Mesendoderm (in vitro differentiated cells): ENCODE data around the gene ZNF677.

ENCODE experiments used
- DNase-seq: peaks from one replicate; pipeline ENCODE4 v3.0.0; 2013
- H2AK5ac ChIP-seq: 2 replicates; pipeline ENCODE4 v1.6.1; 2013; ENCODE audit warnings: low read length, inconsistent platforms
- H2BK120ac ChIP-seq: 2 replicates; pipeline ENCODE4 v1.6.1; 2013; ENCODE audit warnings: low read depth, mild to moderate bottlenecking, low read length, moderate library complexity, mixed read lengths
- H2BK15ac ChIP-seq: replicated peaks from 2 replicates; pipeline ENCODE4 v1.6.1; 2013; ENCODE audit warnings: low read depth, mild to moderate bottlenecking, moderate library complexity
- H2BK5ac ChIP-seq: 2 replicates; pipeline ENCODE4 v1.6.1; 2013; ENCODE audit warnings: low read length, inconsistent platforms
- H3K18ac ChIP-seq: 2 replicates; pipeline ENCODE4 v1.6.1; 2013; ENCODE audit warnings: mild to moderate bottlenecking, low read length, mixed read lengths
- H3K23ac ChIP-seq: one replicate; pipeline ENCODE4 v1.6.1; 2013; ENCODE audit warnings: low read length
- H3K27ac ChIP-seq: 2 replicates; pipeline ENCODE4 v1.5.1; 2013; ENCODE audit warnings: low read depth, mild to moderate bottlenecking, inconsistent platforms, low read length, moderate library complexity
- H3K27me3 ChIP-seq: 2 replicates; pipeline ENCODE4 v1.6.1; 2013; ENCODE audit warnings: low read length, control low read depth, mild to moderate bottlenecking, inconsistent platforms; ENCODE audit not compliant: insufficient read depth, poor library complexity
- H3K36me3 ChIP-seq: 2 replicates; pipeline ENCODE4 v1.6.1; 2013; ENCODE audit warnings: low read length, inconsistent platforms; ENCODE audit not compliant: control insufficient read depth, insufficient read depth
- H3K4ac ChIP-seq: one replicate; pipeline ENCODE4 v1.6.1; 2013; ENCODE audit warnings: low read depth, mild to moderate bottlenecking, low read length, moderate library complexity
- H3K4me1 ChIP-seq: 2 replicates; pipeline ENCODE4 v1.6.1; 2013; ENCODE audit warnings: low read depth, low read length, inconsistent platforms; ENCODE audit not compliant: control insufficient read depth
- H3K4me2 ChIP-seq: 2 replicates; pipeline ENCODE4 v1.6.1; 2013; ENCODE audit warnings: low read length
- H3K4me3 ChIP-seq: 2 replicates; pipeline ENCODE4 v1.5.1; 2013; ENCODE audit warnings: mild to moderate bottlenecking, low read length
- H3K56ac ChIP-seq: one replicate; pipeline ENCODE4 v1.6.1; 2013; ENCODE audit warnings: low read length
- H3K79me1 ChIP-seq: 2 replicates; pipeline ENCODE4 v1.6.1; 2013; ENCODE audit warnings: low read length, inconsistent platforms
- H3K79me2 ChIP-seq: 2 replicates; pipeline ENCODE4 v1.6.1; 2013; ENCODE audit warnings: mild to moderate bottlenecking, low read length; ENCODE audit not compliant: control insufficient read depth, insufficient read depth
- H3K9ac ChIP-seq: 2 replicates; pipeline ENCODE4 v1.6.1; 2013; ENCODE audit warnings: low read length, inconsistent platforms
- H4K5ac ChIP-seq: one replicate; pipeline ENCODE4 v1.6.1; 2013; ENCODE audit warnings: low read length
- H4K8ac ChIP-seq: one replicate; pipeline ENCODE4 v1.6.1; 2013; ENCODE audit warnings: low read depth, mild to moderate bottlenecking, control low read depth, low read length, moderate library complexity
- WGBS: extraction: QIAGEN DNeasy Blood & Tissue Kit; methylation state at CpG from one replicate; pipeline ENCODE4 v1.1.7; 2013; ENCODE audit warnings: low lambda C conversion rate, missing lambda C conversion rate; ENCODE audit not compliant: insufficient coverage; ENCODE audit errors: extremely low coverage; 5-methylcytosine and 5-hydroxymethylcytosine counted together

Gene ZNF677

DNA sequence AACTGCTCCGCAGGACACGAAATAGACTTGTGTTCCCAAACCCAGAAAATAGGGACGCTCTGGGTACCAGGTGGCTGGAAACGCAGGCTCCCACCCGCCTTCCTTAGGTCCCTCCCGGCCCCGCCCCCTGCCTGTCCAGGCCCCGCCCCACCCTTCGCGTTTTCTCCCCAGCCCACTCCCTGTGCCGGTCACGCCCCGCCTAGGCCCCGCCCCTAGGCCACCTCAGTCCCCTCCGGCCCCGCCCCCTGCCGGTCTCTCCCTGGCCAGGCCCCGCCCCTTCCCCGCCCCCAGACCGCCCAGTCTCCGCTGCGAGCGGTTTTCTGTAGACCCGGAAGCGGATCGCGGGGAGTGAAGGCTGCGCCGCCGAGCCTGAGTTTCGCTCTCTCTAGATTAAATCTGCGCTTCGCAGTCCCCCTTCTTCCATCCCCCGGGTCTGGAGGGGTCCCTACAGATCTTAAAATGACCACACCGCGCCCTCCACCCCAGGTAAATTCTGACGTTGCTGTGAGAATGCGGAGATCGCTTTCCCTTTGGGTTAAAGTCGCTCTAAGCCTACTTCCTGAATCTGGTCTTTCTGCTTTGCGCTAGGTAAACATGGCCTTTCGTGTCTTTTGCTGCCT is 57.8 kb downstream of the ZNF677 start:
- H3K36me3 ChIP-seq, result no peaks in the 10 kb centered on the region
- H3K27me3 ChIP-seq, result no peaks in the 10 kb centered on the region
- WGBS, result no CpG with 5 or more reads among the region's 42 CpGs
- no peaks in the 10 kb centered on the region for H3K79me1 ChIP-seq
- no peak overlapping the region for H2BK5ac ChIP-seq
- H3K56ac ChIP-seq, result peak overlapping the region; percentile 89
- H4K8ac ChIP-seq, result no peak overlapping the region
- peak overlapping the region; percentile 94 for H3K4me3 ChIP-seq
- peak overlapping the region; percentile 93 for H3K9ac ChIP-seq
- peak overlapping the region; percentile 75 for H3K4me2 ChIP-seq
- no peaks in the 10 kb centered on the region for H3K79me2 ChIP-seq
- H4K5ac ChIP-seq, result peak overlapping the region; percentile 71
- H2BK120ac ChIP-seq, result no peak overlapping the region
- peak overlapping the region; percentile 78 for H3K4ac ChIP-seq
- no peak overlapping the region for H2BK15ac ChIP-seq
- H3K23ac ChIP-seq, result no peak overlapping the region
- peak overlapping the region; percentile 61 for H3K18ac ChIP-seq
- H3K4me1 ChIP-seq, result no peaks in the 10 kb centered on the region
- DNase-seq, result peak; percentile 94
- no peak overlapping the region for H3K27ac ChIP-seq
- no peak overlapping the region for H2AK5ac ChIP-seq

DNA sequence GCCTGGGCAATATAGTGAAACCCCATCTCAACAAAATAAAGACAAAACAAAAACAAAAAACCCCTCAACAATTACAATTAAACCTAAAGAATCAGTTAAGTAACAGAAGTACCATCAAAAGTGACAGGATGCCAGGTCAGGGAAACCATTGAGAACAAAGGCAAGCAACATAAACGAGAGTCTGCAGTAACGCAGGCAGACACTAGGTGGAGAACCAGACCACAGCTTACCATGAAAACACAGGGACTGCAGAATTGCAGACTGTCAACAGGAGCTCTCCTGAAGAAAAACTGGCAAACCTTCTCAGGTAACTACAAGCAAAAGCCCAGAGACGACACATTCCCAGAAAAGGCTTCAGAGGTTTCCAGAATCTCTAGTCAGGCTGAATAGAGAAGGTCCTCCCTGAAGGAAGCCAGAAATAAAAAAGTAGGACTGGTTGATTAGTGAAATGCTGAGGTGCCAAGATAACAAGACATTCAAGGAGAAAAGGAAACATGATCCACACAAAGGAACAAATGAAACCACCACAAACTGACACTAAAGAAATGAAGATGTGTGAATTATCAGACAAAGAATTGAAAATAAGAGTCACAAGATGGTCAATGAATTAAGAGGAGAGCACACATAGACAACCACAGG is 59.3 kb downstream of the ZNF677 start:
- no peak overlapping the region for H3K56ac ChIP-seq
- no peaks in the 10 kb centered on the region for H3K27me3 ChIP-seq
- no peaks in the 10 kb centered on the region for H3K4me1 ChIP-seq
- no peak overlapping the region for H3K4me2 ChIP-seq
- H3K27ac ChIP-seq, result no peak overlapping the region
- H2BK5ac ChIP-seq, result no peak overlapping the region
- no peak overlapping the region for H3K4me3 ChIP-seq
- no peak overlapping the region for H3K4ac ChIP-seq
- WGBS, result no CpG with 5 or more reads among the region's 3 CpGs
- no peak overlapping the region for H4K5ac ChIP-seq
- H3K23ac ChIP-seq, result no peak overlapping the region
- H3K36me3 ChIP-seq, result no peaks in the 10 kb centered on the region
- H3K79me2 ChIP-seq, result no peaks in the 10 kb centered on the region
- no peaks in the 10 kb centered on the region for H3K79me1 ChIP-seq
- no peak overlapping the region for H3K9ac ChIP-seq
- H4K8ac ChIP-seq, result no peak overlapping the region
- H2BK15ac ChIP-seq, result no peak overlapping the region
- DNase-seq, result peak; percentile 92
- H3K18ac ChIP-seq, result no peak overlapping the region
- no peak overlapping the region for H2BK120ac ChIP-seq
- no peak overlapping the region for H2AK5ac ChIP-seq

DNA sequence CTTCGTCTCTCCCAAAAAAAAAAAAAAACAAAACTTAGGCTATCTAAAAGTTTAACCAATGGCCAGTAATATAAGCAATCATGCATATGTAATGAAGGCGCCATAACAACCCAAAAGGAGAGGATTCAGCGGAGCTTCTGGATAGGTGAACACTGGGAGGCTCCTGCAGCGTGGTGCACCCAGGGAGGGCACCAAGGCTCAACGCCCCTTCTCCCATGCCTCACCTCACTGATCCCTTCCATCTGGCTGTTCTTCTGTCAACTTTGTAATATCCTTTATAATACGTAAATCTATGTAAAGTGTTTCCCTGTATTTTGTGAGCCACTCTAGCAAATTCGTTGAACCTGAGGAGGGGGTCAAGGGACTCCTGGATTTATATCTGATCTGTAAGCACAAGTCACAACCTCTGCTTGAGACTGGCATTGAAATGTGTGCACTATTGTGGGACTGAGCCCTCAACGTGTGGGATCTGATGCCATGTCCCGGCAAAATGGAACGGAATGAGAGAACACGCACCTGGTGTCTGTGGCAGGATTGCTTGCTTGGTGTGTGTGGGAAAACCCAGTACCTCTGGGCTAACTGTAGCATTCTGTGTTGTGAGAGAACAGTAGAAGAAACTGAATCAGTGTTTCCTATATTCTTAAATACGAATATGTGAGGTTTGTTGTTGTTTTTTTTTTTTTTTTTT is 61.0 kb downstream of the ZNF677 start:
- no peak overlapping the region for H3K27ac ChIP-seq
- no peak overlapping the region for H3K4me3 ChIP-seq
- H3K18ac ChIP-seq, result no peak overlapping the region
- no peak overlapping the region for H3K23ac ChIP-seq
- no peaks in the 10 kb centered on the region for H3K36me3 ChIP-seq
- H3K27me3 ChIP-seq, result no peaks in the 10 kb centered on the region
- H3K79me2 ChIP-seq, result no peaks in the 10 kb centered on the region
- no peak overlapping the region for H2BK5ac ChIP-seq
- H3K9ac ChIP-seq, result peak overlapping the region; percentile 31
- peak overlapping the region; percentile 65 for H3K56ac ChIP-seq
- no peaks in the 10 kb centered on the region for H3K79me1 ChIP-seq
- H4K8ac ChIP-seq, result no peak overlapping the region
- DNase-seq, result no peak
- H2BK15ac ChIP-seq, result no peak overlapping the region
- peak overlapping the region; percentile 31 for H3K4me2 ChIP-seq
- H4K5ac ChIP-seq, result no peak overlapping the region
- H3K4ac ChIP-seq, result no peak overlapping the region
- no peak overlapping the region for H2BK120ac ChIP-seq
- WGBS, result no CpG with 5 or more reads among the region's 12 CpGs
- no peak overlapping the region for H2AK5ac ChIP-seq
- H3K4me1 ChIP-seq, result no peaks in the 10 kb centered on the region

DNA sequence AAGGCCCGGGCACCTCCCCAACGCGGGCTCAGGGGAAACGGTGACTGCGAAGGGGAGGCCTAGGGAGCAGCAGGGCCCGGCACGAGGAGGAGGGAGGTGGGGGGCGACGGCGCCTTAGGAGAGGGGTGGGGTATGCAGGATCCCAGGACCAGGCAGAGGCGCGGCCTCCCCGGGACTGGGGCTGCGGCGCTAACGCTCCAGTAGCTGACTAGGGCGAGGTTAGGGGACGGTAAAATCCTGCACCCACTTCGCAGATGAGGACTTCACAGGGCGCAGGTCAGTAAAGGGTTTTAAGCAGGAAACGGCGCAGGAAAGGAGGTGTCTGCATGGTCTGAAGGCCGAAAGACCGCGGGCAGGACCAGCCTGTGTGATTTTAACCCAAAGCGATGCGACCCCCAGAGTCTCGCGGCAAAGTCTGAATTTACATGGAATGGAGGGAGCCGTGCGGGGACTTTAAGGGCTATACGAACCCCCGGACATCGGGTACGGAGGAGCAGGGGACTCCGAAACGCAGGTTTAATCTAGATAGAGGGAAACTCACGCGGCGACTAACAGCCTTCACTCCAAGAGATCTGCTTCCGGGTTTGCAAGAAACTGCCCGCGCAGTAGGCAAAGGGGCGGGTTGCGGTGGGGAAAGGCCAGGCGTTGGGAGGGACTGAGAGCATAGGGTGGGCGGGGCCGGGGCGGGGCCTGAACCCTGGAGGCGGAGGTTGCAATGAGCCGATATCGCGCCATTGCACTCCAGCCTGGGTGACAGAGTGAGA is 61.7 kb downstream of the ZNF677 start, which contains the start of gene ZNF665:
TSS of gene ZNF665 (minus strand) at position 588 of the 764 bp plus-strand sequence. CDS start 10,460 bp downstream, outside the sequence.
- Histone ChIP-seq H3K4me3 (peak within 1 kb of the TSS; percentile 75), H3K4me1 (no peaks in the 10 kb centered on the region)

DNA sequence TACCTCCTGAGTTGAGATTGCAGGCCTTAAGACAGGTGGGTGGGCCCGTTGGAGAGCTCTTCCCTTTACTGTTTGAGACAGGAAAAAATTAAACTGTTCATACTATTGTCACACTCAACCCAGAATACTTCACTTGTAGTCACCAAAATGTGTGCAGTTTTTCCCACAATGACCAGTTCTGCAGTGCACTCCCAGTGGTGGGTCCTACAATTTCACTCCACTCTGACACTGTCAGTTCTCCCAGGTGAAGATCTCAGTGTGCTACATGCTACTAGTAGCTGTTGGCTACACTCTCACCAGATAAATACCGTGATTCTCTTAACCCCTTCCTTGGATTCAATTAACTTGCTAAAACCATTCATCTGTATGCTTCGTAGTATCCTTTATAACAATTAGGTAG is 64.4 kb downstream of the ZNF677 start:
- no peak overlapping the region for H2BK15ac ChIP-seq
- no CpG with 5 or more reads among the region's 3 CpGs for WGBS
- H3K23ac ChIP-seq, result no peak overlapping the region
- no peak overlapping the region for H3K27ac ChIP-seq
- no peak overlapping the region for H2BK120ac ChIP-seq
- no peak overlapping the region for H4K5ac ChIP-seq
- no peak overlapping the region for H3K4ac ChIP-seq
- no peak overlapping the region for H2AK5ac ChIP-seq
- no peaks in the 10 kb centered on the region for H3K36me3 ChIP-seq
- DNase-seq, result no peak
- H3K56ac ChIP-seq, result no peak overlapping the region
- no peak overlapping the region for H3K4me3 ChIP-seq
- H2BK5ac ChIP-seq, result no peak overlapping the region
- no peaks in the 10 kb centered on the region for H3K27me3 ChIP-seq
- H4K8ac ChIP-seq, result no peak overlapping the region
- H3K4me2 ChIP-seq, result no peak overlapping the region
- no peaks in the 10 kb centered on the region for H3K4me1 ChIP-seq
- H3K18ac ChIP-seq, result no peak overlapping the region
- H3K9ac ChIP-seq, result no peak overlapping the region
- no peaks in the 10 kb centered on the region for H3K79me1 ChIP-seq
- H3K79me2 ChIP-seq, result no peaks in the 10 kb centered on the region

More for the DNA sequence above, 61.7 kb downstream of the ZNF677 start, which contains the start of gene ZNF665:
- H3K4me2 ChIP-seq, result peak within 1 kb of the TSS; percentile 60
- no peak within 1 kb of the TSS for H3K4ac ChIP-seq
- no peak within 1 kb of the TSS for H4K5ac ChIP-seq
- no peak within 1 kb of the TSS for H2BK5ac ChIP-seq
- H3K23ac ChIP-seq, result peak within 1 kb of the TSS; percentile 98
- no peak within 1 kb of the TSS for H2AK5ac ChIP-seq
- no peak within 1 kb of the TSS for H3K18ac ChIP-seq
- H3K79me2 ChIP-seq, result no peaks in the 10 kb centered on the region
- no peak within 1 kb of the TSS for H2BK120ac ChIP-seq
- no CpG with 5 or more reads among the region's 53 CpGs for WGBS
- DNase-seq, result peak; percentile 95
- H4K8ac ChIP-seq, result no peak within 1 kb of the TSS
- H3K79me1 ChIP-seq, result no peaks in the 10 kb centered on the region
- peak within 1 kb of the TSS; percentile 25 for H3K27ac ChIP-seq
- H3K56ac ChIP-seq, result peak within 1 kb of the TSS; percentile 95
- H3K9ac ChIP-seq, result peak within 1 kb of the TSS; percentile 84
- H3K36me3 ChIP-seq, result no peaks in the 10 kb centered on the region
- no peaks in the 10 kb centered on the region for H3K27me3 ChIP-seq
- H2BK15ac ChIP-seq, result no peak within 1 kb of the TSS
